HG03432 (cell line): Measurements from ENCODE around the gene ACKR3.

ENCODE experiments used
- ATAC-seq: cut with Tn5 transposase; IDR thresholded peaks from one replicate; pipeline ENCODE4 v1.9.1; 2021; ENCODE audit warnings: mild to moderate bottlenecking, moderate library complexity; ENCODE audit not compliant: unreplicated experiment

ACKR3 gene

DNA sequence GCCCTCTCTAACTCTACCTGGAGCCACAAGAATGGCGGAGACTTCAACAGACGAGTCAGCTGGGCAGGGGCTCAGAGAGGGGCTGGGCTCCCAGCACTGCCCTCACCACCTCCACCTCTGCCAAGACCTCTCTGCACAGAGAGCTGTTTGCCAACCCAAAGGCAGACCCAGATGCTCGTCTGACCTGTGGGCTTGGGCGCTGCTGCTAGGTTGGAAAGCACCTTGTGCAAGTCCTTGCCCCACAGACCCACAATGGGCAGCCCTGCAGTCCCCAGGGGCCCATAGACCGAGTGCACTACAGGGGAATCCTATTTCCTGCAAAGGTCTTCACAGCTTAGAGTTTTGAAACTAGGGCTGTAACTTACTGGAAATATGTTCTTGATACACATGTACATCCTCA is 13.3 kb downstream of the ACKR3 start:
- ATAC-seq = peak; percentile 63

DNA sequence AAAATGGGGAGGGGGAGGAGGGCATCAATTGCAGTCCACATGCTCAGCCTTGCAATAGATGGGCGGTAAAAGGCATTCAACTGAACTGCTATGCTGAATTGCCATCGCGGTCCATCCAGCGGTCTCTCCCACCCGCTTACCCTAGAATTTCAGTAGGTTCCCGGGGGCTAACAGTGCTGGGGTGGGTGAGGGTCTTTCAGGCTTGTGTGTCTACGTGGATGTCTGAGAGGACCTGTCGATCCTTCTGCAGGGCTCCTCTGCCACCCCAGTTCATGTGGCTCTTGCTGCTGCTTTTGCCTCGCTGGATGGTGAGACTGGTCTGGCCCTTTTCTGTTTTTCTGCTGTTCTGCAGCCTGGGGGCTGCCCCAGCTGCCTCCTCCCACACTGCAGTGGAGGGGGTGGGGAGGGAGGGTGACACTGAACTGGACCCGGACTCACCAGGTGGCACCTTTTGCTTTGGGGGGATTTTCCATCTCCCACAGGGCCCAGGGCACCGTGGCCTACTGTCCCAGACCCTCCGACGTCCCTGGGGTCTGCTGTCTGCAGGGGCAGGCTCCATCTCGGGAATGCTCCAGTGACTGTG is 14.1 kb downstream of the ACKR3 start:
- no peak for ATAC-seq

DNA sequence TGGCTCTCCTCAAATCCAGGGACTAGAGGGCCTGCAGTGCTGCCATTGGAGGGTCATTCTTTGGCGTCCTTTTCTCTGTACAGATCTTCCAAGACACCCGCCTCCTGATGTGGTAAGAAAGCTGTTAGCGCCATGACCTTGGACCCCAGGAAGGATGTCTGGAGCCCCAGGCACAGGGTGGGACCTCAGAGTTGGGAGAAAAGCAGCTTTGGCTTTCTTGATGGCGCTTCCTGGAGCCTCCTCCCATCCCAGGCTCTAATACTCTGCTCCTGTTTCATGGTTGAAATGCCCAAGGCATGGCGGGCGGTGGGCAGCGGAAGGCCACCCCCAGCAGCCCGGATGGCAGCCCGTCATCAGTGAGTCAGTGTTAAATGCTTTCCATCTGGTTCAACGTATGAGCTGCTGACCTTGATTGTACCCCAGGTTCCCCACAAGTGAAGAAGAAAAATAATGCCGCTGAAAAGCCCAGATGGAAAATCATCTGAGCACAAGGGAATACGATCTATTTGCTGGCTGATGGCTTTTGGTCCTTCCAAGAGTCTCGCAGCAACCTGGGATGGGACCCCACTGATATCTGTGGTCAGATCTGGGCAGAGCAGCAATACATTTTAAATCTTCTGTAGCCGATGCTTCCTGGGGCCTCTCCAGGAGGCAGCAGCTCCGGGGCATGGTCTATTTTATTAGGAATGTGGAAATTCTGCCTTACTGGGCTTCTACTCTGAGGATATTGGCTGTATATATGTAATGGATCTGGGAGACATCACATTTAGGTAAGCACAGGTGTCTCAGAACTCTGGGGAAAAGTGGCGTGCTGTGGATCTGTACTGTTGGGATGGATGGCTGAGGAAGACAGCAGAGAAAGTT is 15.1 kb downstream of the ACKR3 start:
- ATAC-seq = no peak

DNA sequence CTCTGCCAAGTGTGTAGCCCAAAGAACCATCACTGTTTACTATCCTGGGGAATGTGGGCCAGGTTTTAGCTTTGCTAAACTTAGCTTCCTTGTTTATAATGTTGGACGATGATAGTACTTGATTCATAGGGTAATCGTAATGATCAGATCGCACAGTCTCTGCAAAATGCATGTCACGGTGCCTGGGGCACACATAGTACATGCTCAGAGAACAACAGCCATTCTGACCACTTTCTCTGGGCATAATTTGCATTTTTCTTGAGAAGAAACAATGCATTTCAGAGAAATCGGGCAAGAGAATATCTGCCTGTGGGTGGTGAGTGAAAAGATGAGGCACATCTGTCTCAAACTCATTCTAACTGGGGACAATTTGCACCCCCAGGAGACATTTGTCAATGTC is 16.3 kb downstream of the ACKR3 start:
- no peak for ATAC-seq

DNA sequence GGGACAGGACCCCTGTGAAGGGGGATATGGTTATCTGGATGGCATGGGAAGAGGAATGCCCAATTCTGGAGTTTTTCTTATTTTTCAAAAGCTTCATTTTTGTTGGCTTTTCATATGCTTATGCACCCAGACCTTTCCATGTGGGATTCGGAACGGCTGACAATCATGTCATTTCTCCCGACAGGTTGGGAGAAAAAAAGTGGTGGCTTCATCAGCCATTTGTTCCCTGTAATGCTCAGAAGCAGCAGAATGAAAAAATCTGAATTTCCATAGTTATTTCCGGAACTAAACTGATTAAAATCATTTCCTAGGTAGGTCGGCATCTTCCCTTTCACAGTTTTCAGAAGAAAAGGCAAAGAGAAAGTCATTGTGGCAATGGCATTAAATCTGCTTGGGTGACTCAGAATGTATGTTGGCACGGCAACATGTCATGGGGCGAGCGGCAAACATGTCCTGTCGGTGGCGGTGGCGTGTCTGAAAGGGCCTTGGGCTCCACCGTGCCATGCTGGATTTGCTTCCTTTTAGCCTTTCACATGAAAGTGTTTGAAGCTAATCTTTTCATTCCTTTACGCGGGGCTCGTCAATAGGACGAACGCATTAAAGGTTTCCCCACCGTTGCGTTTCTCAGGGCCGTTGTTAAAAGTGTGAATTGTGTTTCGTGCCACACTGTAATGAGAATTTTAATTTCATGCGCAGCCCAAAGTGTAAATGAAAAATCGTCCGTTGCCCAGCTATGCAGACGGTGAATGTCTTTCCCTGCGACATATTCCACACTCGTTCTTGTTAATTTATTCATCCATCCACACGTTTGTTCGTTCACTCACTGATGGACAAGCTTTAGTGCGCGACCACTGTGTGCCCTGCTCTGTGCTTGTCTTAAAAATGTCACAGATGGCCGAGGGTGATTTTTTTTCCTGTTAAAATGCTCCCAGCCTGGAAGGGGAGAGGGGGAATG is 18.5 kb downstream of the ACKR3 start:
- ATAC-seq = no peak

DNA sequence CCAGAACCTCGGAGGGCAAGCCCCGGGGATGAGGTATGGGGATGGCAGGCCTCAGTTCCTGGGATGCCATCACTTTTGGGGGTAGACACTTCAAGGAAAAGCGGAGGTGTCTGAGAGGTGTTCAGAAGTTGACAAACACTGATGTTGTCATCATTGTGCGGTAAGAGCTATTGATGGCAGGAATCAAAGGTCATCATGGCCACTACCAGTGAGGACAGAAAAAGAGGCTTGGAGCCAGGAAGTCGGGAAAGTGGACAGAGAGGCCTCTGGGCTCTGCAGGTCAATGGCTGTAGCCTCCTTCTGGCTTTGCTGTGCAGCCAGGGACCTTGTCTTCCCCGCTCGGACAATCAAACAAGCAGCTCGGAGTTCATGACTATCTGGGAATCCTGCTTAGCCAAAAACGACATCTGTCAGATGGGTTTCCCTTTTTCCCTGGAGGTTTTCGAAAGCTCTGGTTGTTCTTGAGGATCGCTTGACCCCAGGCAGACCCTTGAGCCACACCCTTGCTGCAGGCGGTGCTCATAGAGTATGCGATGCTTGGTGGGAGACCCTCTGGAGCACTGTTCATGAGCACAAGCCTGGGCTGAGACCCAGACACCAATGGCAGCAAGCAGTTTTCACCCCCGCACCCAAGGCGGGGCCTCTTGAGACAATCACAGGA is 19.4 kb downstream of the ACKR3 start:
- ATAC-seq = no peak

DNA sequence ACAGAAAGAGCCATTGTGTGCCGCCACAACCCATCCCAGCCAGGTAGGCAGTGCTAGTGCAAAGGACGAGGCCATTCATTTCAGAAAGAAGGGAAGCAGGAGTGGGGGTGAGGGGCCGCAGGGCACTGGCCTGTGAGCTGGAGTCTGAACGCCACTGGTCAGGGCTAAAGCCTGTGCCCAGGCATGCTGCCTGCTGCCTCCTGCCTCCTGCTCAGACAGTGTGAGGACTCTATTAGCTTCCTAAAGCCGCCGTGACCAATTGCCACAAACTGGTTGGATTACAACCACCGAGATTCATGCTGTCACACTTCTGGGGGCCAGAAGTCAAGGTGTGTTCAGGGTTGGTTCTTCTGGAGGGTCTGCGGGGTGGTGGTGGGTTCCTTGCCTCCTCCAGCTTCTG is 21.2 kb downstream of the ACKR3 start:
- no peak for ATAC-seq

DNA sequence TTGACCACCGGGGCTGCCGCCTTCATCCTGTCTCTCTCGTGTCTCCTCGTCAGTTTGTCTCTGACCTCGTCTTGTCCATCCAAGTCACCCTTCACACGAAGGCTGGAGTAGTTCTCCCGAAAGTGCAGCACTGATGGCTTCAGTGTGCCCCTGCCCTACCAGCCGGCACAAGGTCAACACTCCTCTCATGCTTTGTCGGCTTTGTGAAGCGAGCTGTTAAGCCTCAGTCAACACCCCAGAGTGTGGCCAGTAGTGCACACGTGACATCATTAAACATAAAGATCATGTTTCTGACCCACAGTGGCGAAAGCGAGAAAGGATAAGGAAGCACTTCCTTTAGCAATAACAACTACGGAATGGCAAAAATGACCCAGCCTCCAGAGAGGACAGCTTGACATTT is 23.2 kb downstream of the ACKR3 start:
- ATAC-seq = no peak

DNA sequence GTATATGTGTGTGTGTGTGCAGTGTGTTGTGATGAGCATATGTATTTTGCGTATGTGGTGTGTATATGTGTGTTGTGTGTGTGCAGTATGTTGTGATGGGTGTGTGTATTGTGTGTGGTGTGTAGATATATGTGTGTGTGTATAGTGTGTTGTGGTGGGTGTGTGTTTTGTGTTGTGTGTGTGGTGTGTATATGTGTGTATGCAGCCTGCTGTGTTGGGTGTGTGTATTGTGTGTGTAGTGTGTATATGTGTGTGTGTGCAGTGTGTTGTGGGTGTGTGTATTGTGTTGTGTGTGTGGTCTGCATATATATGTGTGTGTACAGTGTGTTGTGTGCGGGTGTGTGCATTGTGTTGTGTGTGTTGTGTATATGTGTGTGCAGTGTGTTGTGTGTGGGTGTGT is 23.9 kb downstream of the ACKR3 start:
- no peak for ATAC-seq

DNA sequence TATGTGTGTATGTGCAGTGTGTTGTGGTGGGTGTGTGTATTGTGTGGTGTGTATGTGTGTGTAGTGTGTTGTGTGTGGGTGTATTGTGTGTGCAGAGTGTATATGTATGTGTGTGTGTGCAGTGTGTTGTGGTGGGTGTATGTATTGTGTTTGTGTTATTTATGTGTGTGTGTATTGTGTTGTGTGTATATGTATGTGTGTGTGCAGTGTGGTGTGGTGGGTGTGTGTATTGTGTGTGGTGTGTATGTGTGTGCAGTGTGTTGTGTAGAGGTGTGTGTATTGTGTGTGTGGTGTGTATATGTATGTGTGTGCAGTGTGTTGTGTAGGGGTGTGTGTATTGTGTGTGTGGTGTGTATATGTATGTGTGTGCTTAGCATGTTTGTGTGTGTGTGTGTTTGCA is 24.3 kb downstream of the ACKR3 start:
- no peak for ATAC-seq

DNA sequence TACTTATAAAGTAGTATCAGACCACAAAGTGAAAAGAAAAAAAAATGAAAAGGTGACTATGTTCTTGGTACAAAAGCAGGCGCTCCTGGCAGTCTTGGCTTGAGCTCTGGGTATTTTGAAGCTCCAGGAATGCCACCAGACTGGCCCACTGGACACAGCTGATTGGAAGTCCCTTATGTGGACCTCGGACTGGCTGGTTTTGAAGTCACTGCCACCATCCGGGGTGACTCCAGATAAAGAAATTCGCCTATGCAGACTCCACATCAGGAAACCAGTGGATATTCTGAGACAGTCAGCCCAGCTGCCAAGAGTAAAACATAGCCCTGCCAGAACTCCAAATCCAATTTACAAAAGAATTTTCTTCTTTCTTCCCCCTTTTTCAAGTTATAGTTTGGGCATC is 28.0 kb downstream of the ACKR3 start:
- no peak for ATAC-seq

DNA sequence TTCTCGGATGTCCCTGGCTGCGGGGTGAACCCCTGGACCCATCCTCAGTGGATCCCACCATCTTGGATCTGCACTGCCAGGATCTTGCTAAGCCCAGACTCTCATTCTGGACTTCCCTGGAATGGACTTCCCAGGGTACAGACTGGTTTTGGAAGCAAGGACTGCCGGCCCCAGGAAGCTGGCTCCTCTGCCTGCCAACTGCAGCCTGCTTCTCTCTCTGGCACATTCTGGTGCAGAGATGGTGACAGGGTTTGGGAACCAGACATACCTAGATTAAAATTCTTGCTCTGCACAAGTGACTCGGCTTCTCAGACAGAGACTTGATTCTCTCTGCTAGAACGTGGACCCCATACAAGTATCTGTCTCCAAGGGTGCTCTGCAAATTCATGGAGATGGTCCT is 29.4 kb downstream of the ACKR3 start:
- no peak for ATAC-seq

DNA sequence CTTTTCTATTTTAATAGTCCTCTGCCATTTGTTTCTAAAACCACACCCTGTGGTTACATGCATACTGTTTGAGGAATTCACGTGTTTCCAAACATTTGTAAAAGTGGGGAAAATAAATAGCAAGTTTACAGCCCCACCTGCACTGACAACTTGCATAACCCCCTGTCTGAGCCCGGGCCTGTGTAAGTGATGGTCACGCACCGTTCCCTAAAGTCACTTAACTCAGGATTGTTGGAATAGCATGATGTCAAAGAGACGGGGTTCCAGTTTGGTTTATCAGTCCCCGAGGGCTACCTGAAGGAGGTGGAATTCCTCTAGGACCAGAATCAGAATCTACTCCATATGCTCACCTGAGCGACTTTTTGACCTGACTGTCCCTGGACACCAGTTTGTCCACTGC is 30.5 kb downstream of the ACKR3 start:
- no peak for ATAC-seq

DNA sequence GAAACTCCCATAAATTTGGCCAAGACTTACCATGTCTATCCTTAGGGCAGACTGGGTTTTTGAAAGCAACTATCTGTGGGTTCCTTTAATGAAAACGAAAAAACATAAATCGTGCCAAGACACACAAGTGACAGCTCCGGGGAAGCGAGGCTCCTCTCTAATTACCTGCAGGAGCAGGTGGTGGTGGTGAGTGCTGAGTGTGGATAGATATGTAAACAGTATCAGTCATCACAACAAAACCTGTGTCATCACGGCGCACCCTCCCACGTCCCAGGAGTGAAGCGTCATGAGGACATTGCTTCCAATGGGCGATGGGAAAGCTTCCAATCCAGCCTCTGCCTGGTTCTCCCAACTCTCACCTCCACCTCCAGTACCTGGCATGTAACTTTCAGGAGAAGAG is 31.3 kb downstream of the ACKR3 start:
- no peak for ATAC-seq

DNA sequence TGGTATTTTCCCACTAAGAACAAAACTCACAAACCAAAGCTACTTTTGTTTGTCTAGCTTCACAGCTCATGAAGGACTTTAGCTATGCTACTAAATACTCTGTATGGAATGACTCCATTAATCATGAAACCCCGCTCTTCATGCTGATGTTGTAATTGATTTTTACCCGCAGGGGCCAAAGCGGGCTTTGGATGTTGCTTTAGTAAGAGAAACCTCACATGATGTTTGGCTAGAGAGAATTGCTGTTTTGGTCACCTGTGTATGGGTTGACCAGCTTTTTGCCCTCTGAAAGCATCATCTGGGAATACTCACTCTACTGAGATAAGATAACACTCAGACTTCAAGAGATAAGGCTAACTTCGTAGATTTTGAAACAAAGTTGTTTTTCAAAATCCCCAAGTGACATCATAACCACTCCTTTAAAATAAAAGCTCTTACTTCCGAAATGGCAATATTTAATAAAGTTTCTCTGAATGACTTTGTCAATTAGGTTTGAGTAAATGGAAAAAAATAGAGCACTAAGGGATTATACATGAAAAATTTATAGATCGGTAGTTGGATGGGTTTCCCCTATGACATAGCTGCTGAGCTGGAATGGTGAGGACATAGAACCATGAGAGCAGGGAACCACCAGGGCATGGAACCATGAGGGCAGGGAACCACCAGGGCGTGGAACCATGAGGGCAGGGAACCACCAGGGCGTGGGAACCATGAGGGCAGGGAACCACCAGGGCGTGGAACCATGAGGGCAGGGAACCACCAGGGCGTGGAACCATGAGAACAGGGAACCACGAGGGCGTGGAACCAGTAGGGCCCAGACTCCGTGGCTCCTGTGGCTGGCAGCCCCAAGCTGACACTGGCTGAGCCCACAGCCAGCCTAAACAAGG is 31.9 kb downstream of the ACKR3 start:
- ATAC-seq = no peak

DNA sequence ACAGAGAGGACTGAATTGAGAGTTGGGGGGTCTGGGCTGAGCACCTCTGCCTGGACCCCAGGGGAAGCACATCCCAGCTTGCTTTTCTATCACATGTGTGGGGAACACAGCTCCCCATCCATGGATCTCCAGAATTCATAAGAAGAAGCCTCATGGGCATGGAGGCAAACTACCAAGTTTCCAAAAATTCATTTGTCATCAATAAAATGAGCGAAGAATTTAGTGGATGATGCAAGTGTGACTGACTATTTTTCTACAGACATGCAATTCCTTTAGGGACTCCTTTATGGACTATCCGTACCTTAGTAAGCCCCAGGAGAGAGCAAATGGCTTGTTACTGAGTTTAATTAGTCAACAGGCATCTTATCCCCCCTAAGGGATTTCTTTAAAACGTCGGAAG is 33.1 kb downstream of the ACKR3 start:
- ATAC-seq = no peak

DNA sequence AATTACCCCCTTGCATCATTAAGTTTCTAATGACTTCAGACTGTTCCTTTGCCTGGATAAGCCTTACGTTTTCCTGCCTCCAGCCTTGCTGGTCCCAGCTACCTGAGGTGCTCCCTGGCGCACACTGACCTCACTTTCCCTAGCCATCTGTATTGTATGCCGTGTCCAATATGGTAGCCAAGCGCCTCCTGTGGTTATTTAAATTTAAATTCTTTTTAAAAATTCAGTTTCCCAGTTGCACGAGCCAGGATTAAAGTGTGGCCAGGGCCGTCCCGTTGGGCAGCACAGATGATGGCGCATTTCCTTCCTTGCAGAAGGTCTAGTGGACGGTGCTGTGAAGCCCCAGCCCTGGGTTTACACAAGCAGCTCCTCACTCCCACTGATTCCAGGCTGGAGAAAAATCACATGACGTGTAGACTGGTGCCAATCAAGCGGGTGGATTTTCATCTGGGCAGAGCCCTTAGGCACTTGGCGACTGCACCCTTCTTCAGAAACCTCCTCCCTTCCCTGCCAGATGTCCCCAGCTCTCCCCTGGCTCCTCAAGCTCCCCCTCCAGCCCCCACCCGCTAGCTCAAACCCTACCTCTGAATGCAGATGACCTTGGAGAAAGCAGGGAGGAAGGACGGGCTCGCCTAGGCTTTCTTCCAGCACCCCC is 33.9 kb downstream of the ACKR3 start:
- ATAC-seq = no peak

DNA sequence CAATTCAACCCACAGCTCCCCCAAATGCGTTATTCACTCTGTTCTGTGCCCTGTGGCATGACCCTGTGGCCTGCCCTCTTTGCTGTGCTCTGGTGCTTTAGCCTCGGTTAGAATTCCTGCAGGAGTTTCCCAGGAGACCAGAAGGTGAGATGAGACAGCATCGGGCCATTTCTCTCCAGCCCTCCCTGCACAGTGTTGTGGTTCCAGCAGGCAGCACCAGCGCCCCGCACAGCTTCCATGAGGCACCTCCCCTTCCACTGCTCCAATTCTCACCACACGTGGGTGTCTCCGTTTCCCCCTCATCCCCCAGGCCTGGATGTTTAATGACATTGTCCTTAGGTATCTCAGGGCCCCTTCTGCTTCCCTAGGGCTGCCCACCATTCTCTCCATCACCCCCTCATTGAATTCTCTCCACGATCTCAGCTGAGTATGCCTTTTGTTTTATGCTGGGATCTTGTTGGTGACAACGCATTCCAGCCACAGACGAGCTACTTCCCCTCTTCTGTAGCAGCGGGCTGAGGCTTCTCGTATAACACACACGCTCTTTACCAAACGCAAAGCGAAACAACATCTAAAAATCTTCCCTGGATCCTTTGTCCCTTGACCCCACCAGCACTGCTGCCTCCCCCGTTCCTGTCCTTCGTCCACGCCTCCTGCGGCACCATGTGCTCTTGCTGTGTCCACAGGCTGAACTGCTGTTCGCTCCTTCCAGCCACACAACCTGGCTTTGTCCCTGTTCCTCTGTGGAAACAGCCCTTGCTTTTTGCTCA is 35.1 kb downstream of the ACKR3 start:
- ATAC-seq = no peak

DNA sequence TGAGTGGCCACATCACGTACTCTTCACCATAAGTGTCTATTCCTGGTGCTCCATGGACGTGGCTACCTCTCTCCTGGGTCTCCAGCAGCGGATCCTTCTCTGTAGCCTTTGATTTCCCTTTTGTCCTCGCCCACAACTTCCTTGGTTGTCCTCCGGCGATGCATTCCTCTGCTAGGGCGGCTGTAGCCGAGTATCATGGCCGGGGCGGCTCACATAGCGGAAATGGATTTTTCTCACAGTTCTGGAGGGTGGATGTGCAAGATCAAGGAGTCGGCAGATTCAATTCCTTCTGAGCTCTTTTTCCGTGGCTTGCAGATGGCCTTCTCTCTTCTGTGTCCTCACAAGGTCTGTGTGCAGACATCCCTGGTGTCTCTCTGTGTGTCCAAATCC is 35.7 kb downstream of the ACKR3 start:
- no peak for ATAC-seq
